HepG2 (cell line): ENCODE results near the gene MAN1B1. TPM values are rescaled to one million over a fixed set of nuclear protein-coding genes. Genes with fewer than 3 reads are reported as not detected.
A peak's percentile ranks its signal among the peaks of the same experiment; 100 is the strongest.

Experiments used
- ATF7-NPFF ChIP-seq: sonication (generic); formaldehyde crosslinking; IDR thresholded peaks from 2 replicates; pipeline ENCODE4 v1.8.1; 2023; ENCODE audit warnings: mild to moderate bottlenecking, low read depth, missing genetic modification reagents, moderate library complexity
- MLXIP ChIP-seq: sonication (generic); formaldehyde crosslinking; IDR thresholded peaks from 2 replicates; pipeline ENCODE4 v1.9.0; 2021; ENCODE audit warnings: missing genetic modification reagents, borderline replicate concordance
- MTF2 ChIP-seq: sonication (generic); formaldehyde crosslinking; IDR thresholded peaks from 2 replicates; pipeline ENCODE4 v1.5.0; 2020; ENCODE audit warnings: missing genetic modification reagents, borderline replicate concordance
- NFIC ChIP-seq: IDR thresholded peaks from 2 replicates; pipeline ENCODE4 v1.6.1; 2012; ENCODE audit warnings: mild to moderate bottlenecking, low read length, inconsistent platforms
- PTBP1 ChIP-seq: fragments of 200-400 bp; formaldehyde crosslinking; IDR thresholded peaks from 2 replicates; pipeline ENCODE4 v1.6.1; 2018; ENCODE audit warnings: low read length, low read depth; ENCODE audit not compliant: poor library complexity, severe bottlenecking
- RBFOX2 ChIP-seq: fragments of 200-400 bp; formaldehyde crosslinking; IDR thresholded peaks from 2 replicates; pipeline ENCODE4 v1.6.1; 2017; ENCODE audit warnings: low read depth, mild to moderate bottlenecking, low read length
- RNF219 ChIP-seq: sonication (generic); formaldehyde crosslinking; IDR thresholded peaks from 2 replicates; pipeline ENCODE4 v1.5.0; 2020; ENCODE audit warnings: mild to moderate bottlenecking, missing genetic modification reagents
- STAG1 ChIP-seq: sonication (generic); formaldehyde crosslinking; IDR thresholded peaks from 2 replicates; pipeline ENCODE4 v1.4.0; 2020; ENCODE audit warnings: missing genetic modification reagents
- TOPORS ChIP-seq: sonication (generic); formaldehyde crosslinking; IDR thresholded peaks from 2 replicates; pipeline ENCODE4 v1.8.0; 2023; ENCODE audit warnings: mild to moderate bottlenecking, missing genetic modification reagents
- ZBTB4 ChIP-seq: sonication (generic); formaldehyde crosslinking; IDR thresholded peaks from 2 replicates; pipeline ENCODE4 v1.4.0; 2020; ENCODE audit warnings: missing genetic modification reagents, mild to moderate bottlenecking, borderline replicate concordance
- ZHX1 ChIP-seq: sonication (generic); formaldehyde crosslinking; IDR thresholded peaks from 2 replicates; pipeline ENCODE4 v1.8.1; 2022; ENCODE audit warnings: low read depth, mild to moderate bottlenecking, missing genetic modification reagents
- ZNF121 ChIP-seq: sonication (generic); formaldehyde crosslinking; IDR thresholded peaks from 2 replicates; pipeline ENCODE4 v1.5.0; 2020; ENCODE audit warnings: mild to moderate bottlenecking, missing genetic modification reagents
- ZNF367 ChIP-seq: sonication (generic); formaldehyde crosslinking; IDR thresholded peaks from 2 replicates; pipeline ENCODE4 v1.4.0; 2020; ENCODE audit warnings: missing genetic modification reagents, borderline replicate concordance
- ZNF704 ChIP-seq: sonication (generic); formaldehyde crosslinking; IDR thresholded peaks from 2 replicates; pipeline ENCODE4 v1.8.1; 2023; ENCODE audit warnings: mild to moderate bottlenecking, inconsistent platforms, moderate library complexity, missing genetic modification reagents, borderline replicate concordance
- ZNF780A ChIP-seq: sonication (generic); formaldehyde crosslinking; IDR thresholded peaks from 2 replicates; pipeline ENCODE4 v1.8.0; 2022; ENCODE audit warnings: mild to moderate bottlenecking, missing genetic modification reagents, moderate library complexity
- polyA plus RNA-seq, 8 experiments: library from polyadenylated mRNA; depleted of rRNA in 3 of 8; stranded (reverse) in 7 of 8; unstranded in 1 of 8; fragments of >200 nt; fragmentation: Illumina TruSeq in 4 of 8; extraction: Trizol in 4 of 8; gene quantifications; 2 replicates each; pipeline versions ENCODE4 v1.2.1 to v1.2.3, GENCODE V29; 2011 to 2016; ENCODE audit warnings: low read depth in 4 of 8, missing spikeins in 1 of 8, mixed read lengths in 1 of 8; ENCODE audit not compliant: insufficient read depth in 1 of 8
- total RNA-seq, 5 experiments: library from RNA; depleted of rRNA; stranded (reverse); fragments of >200 nt; fragmentation: Illumina TruSeq; extraction: Trizol; gene quantifications; 2 replicates each; pipeline ENCODE4 v1.2.3, GENCODE V29; 2016; ENCODE audit warnings: low read depth in 1 of 5

Gene MAN1B1
- total and polyA plus RNA-seq, 2 of the 13 experiments (the other 11 are each of a cell fraction or from before 2014, with no cell fraction given) = 48.9 to 59.5 TPM

- TF ChIP-seq ZBTB4 (CRISPR knock-in tag) = no peak; the same call in 1 of the 2 replicates
- TF ChIP-seq TOPORS (CRISPR knock-in tag) = no peak
- no peak for TF ChIP-seq MLXIP (CRISPR knock-in tag)
- 0 out of 2 replicates have a peak, but pooled peaks have one; percentile 39 for TF ChIP-seq MTF2
- no peak for TF ChIP-seq RNF219 (CRISPR knock-in tag)
- TF ChIP-seq STAG1 = peak; percentile 40
- no peak for TF ChIP-seq ZNF367 (CRISPR knock-in tag)
- no peak for TF ChIP-seq PTBP1
- TF ChIP-seq RBFOX2 = peak; percentile 51; the same call in 1 of the 2 replicates
- TF ChIP-seq ZNF121 (CRISPR knock-in tag) = 0 out of 2 replicates have a peak, but pooled peaks have one; percentile 30
- no peak for TF ChIP-seq ZNF704 (CRISPR knock-in tag)
- TF ChIP-seq ZNF780A (CRISPR knock-in tag) = no peak
- no peak for TF ChIP-seq NFIC
- TF ChIP-seq ATF7-NPFF (CRISPR knock-in tag) = peak; percentile 25; the same call in 1 of the 2 replicates
- no peak for TF ChIP-seq ZHX1 (CRISPR knock-in tag)
Measured at GRCh38 chr9:137111788-137112563, 25.2 kb downstream of the MAN1B1 start (continued).
